ENCODE results near the gene KIAA1328. TPM values are rescaled to one million over a fixed set of nuclear protein-coding genes. Genes with fewer than 3 reads are reported as not detected.

The KIAA1328 gene
- total and polyA plus RNA-seq, 4 donors: 0.95 to 7.4 (median 2.9) TPM

DNA sequence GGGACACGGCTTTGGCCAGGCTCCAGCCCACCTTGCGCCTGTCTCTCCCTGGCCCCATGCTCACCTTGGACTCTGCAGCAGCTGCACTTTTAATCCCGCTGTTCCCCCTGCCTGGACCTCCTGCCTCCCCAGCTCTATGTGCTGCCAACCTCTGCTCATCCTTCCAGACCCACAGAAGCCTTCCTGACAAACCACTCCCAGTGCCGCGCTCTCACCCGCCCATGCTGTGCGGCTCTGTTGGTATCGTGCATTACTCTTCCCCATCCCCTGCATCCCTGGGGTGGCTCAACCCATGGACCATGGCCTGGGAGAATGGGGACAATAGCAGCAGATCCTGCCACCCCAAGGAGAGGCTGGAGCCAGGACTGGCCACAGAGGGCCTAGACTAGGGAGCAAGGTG, 433.1 kb downstream of the KIAA1328 start:
- no peak for TF ChIP-seq GABPA (IDR thresholded peaks at IDR 0.05 in 1 of 2, conservative IDR thresholded peaks at IDR 0.05 in 1 of 2)
- TF ChIP-seq RAD21 (IDR thresholded peaks at IDR 0.05): no peak
- TF ChIP-seq, protein P1, sequence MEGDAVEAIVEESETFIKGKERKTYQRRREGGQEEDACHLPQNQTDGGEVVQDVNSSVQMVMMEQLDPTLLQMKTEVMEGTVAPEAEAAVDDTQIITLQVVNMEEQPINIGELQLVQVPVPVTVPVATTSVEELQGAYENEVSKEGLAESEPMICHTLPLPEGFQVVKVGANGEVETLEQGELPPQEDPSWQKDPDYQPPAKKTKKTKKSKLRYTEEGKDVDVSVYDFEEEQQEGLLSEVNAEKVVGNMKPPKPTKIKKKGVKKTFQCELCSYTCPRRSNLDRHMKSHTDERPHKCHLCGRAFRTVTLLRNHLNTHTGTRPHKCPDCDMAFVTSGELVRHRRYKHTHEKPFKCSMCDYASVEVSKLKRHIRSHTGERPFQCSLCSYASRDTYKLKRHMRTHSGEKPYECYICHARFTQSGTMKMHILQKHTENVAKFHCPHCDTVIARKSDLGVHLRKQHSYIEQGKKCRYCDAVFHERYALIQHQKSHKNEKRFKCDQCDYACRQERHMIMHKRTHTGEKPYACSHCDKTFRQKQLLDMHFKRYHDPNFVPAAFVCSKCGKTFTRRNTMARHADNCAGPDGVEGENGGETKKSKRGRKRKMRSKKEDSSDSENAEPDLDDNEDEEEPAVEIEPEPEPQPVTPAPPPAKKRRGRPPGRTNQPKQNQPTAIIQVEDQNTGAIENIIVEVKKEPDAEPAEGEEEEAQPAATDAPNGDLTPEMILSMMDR (IDR thresholded peaks at IDR 0.05; ENCODE audit: low read depth, low read length, missing input control): no peak
- no peak for TF ChIP-seq JUND (IDR thresholded peaks at IDR 0.05)
- no peak for TF ChIP-seq ATF3 (IDR thresholded peaks at IDR 0.05)
- TF ChIP-seq, protein P2, sequence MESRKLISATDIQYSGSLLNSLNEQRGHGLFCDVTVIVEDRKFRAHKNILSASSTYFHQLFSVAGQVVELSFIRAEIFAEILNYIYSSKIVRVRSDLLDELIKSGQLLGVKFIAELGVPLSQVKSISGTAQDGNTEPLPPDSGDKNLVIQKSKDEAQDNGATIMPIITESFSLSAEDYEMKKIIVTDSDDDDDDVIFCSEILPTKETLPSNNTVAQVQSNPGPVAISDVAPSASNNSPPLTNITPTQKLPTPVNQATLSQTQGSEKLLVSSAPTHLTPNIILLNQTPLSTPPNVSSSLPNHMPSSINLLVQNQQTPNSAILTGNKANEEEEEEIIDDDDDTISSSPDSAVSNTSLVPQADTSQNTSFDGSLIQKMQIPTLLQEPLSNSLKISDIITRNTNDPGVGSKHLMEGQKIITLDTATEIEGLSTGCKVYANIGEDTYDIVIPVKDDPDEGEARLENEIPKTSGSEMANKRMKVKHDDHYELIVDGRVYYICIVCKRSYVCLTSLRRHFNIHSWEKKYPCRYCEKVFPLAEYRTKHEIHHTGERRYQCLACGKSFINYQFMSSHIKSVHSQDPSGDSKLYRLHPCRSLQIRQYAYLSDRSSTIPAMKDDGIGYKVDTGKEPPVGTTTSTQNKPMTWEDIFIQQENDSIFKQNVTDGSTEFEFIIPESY (IDR thresholded peaks at IDR 0.05): no peak
- TF ChIP-seq REST (IDR thresholded peaks at IDR 0.05): no peak
- H3K27me3 ChIP-seq (ENCODE audit: control insufficient read depth in 4 of 4, insufficient read depth in 4 of 4, low read length in 3 of 4): peaks cover 0 to 8% (median 0%) of the 10 kb centered on the region in 4 donors
- 89% methylated on average over 8 of the region's 8 CpGs for WGBS
- H3K36me3 ChIP-seq (ENCODE audit: control insufficient read depth in 4 of 4, insufficient read depth in 3 of 4, low read depth in 1 of 4, low read length in 3 of 4): no peaks in the 10 kb centered on the region
- H3K9me3 ChIP-seq (ENCODE audit: control insufficient read depth in 4 of 4, low read length in 3 of 4): no peaks in the 10 kb centered on the region
- no peak overlapping the region for H3K4me3 ChIP-seq (ENCODE audit: low read depth in 1 of 3, low read length in 3 of 3)
- DNase-seq (ENCODE audit: low spot score): no peak
- no peak overlapping the region for H3K9ac ChIP-seq (ENCODE audit: low read depth in 1 of 2, low read length in 2 of 2)
- H3K4me1 ChIP-seq (ENCODE audit: control insufficient read depth in 4 of 4, insufficient read depth in 4 of 4, low read length in 3 of 4): no peaks in the 10 kb centered on the region
- no peak overlapping the region for H3K27ac ChIP-seq (ENCODE audit: low read depth in 1 of 2, low read length in 2 of 2)

DNA sequence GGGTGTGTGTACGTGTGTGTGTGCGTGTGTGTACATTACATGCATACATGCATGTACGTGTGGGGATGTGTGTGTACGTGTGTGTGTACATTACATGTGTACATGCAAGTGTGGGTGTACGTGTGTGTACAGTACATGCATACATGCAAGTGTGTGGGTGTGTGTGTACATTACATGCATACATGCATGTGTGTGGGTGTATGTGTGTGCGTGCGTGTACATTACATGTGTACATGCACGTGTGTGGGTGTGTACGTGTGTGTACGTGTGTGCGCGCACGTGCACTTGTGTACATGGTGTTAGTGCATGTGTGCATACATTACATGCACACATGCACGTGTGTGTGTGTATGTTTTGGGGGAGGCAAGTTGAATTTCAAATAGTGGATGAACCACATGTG, 436.0 kb downstream of the KIAA1328 start:
- Histone ChIP-seq H3K4me1 (ENCODE audit: control insufficient read depth in 4 of 4, insufficient read depth in 4 of 4, low read length in 3 of 4) (no peaks in the 10 kb centered on the region), H3K9me3 (ENCODE audit: control insufficient read depth in 4 of 4, low read length in 3 of 4) (no peaks in the 10 kb centered on the region), H3K36me3 (ENCODE audit: control insufficient read depth in 4 of 4, insufficient read depth in 3 of 4, low read depth in 1 of 4, low read length in 3 of 4) (no peaks in the 10 kb centered on the region), H3K27ac (ENCODE audit: low read depth in 1 of 2, low read length in 2 of 2) (no peak overlapping the region), H3K27me3 (ENCODE audit: control insufficient read depth in 4 of 4, insufficient read depth in 4 of 4, low read length in 3 of 4) (peaks cover 0 to 5% (median 0%) of the 10 kb centered on the region in 4 donors), H3K4me3 (ENCODE audit: low read depth in 1 of 3, low read length in 3 of 3) (no peak overlapping the region), H3K9ac (ENCODE audit: low read depth in 1 of 2, low read length in 2 of 2) (no peak overlapping the region)
- DNase-seq (ENCODE audit: low spot score): no peak
- WGBS: 91% methylated on average over 14 of the region's 14 CpGs
- TF ChIP-seq, protein P1 (IDR thresholded peaks at IDR 0.05; ENCODE audit: low read depth, low read length, missing input control): no peak
- no peak for TF ChIP-seq FOXA2 (IDR thresholded peaks at IDR 0.05)
- TF ChIP-seq RAD21 (IDR thresholded peaks at IDR 0.05): no peak
- TF ChIP-seq HNF4G (IDR thresholded peaks at IDR 0.05): no peak
- TF ChIP-seq GABPA (IDR thresholded peaks at IDR 0.05 in 1 of 2, conservative IDR thresholded peaks at IDR 0.05 in 1 of 2): no peak
- no peak for TF ChIP-seq ATF3 (IDR thresholded peaks at IDR 0.05)
- no peak for TF ChIP-seq SP1 (IDR thresholded peaks at IDR 0.05)
- TF ChIP-seq RXRA (IDR thresholded peaks at IDR 0.05): no peak
- no peak for TF ChIP-seq TAF1 (conservative IDR thresholded peaks at IDR 0.05)
- TF ChIP-seq NR2F2 (IDR thresholded peaks at IDR 0.05): no peak
- no peak for TF ChIP-seq JUND (IDR thresholded peaks at IDR 0.05)
- no peak for TF ChIP-seq FOXA1 (IDR thresholded peaks at IDR 0.05)
- TF ChIP-seq, protein P3, sequence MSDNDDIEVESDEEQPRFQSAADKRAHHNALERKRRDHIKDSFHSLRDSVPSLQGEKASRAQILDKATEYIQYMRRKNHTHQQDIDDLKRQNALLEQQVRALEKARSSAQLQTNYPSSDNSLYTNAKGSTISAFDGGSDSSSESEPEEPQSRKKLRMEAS (IDR thresholded peaks at IDR 0.05): no peak
- TF ChIP-seq EGR1 (IDR thresholded peaks at IDR 0.05; ENCODE audit: low read depth in 2 of 2): no peak
- no peak for TF ChIP-seq YY1 (IDR thresholded peaks at IDR 0.05)
- no peak for TF ChIP-seq HNF4A (conservative IDR thresholded peaks at IDR 0.05)
- no peak for TF ChIP-seq REST (IDR thresholded peaks at IDR 0.05)
